Prostate gland (tissue), 2 donors: Measurements from ENCODE around the gene CHRM3. TPM values are rescaled to one million over a fixed set of nuclear protein-coding genes. Genes with fewer than 3 reads are reported as not detected.

Experiments used
- DNase-seq: peaks from one replicate; pipeline ENCODE4 v3.0.0-alpha.2; 2019; ENCODE audit warnings: low spot score
- H3K27ac ChIP-seq, 2 donors: fragments of 200-600 bp; sonication (generic); 2 replicates each; pipeline ENCODE4 v1.5.1; 2017 to 2019
- H3K27me3 ChIP-seq: fragments of 200-600 bp; sonication (generic); replicated peaks from 2 replicates; pipeline ENCODE4 v1.5.1; 2019; ENCODE audit not compliant: insufficient read depth
- H3K36me3 ChIP-seq, 2 donors: fragments of 200-600 bp; sonication (generic); 1 replicate in 1 of 2; 2 replicates in 1 of 2; pipeline versions ENCODE4 v1.5.1 to v1.8.1; 2017 to 2019
- H3K4me1 ChIP-seq: fragments of 200-600 bp; sonication (generic); replicated peaks from 2 replicates; pipeline ENCODE4 v1.5.1; 2019
- H3K4me3 ChIP-seq, 2 donors: fragments of 200-600 bp; sonication (generic); 2 replicates each; pipeline ENCODE4 v1.5.1; 2017 to 2019
- H3K9me3 ChIP-seq: fragments of 200-600 bp; sonication (generic); 2 replicates; pipeline ENCODE4 v1.5.1; 2017
- CTCF ChIP-seq, 4 experiments: fragments of 200-600 bp in 2 of 4; fragments of 450-650 bp in 2 of 4; sonication (generic) in 2 of 4; IDR thresholded peaks; 1 replicate in 3 of 4; 2 replicates in 1 of 4; pipeline ENCODE4 v1.5.1; 2016 to 2019; ENCODE audit warnings: antibody characterized with exemption in 4 of 4, mild to moderate bottlenecking in 2 of 4, moderate library complexity in 2 of 4
- POLR2A ChIP-seq: fragments of 450-650 bp; IDR thresholded peaks from one replicate; pipeline ENCODE4 v1.6.1; 2016; ENCODE audit warnings: antibody characterized with exemption, mild to moderate bottlenecking
- POLR2AphosphoS5 ChIP-seq: sonication (generic); formaldehyde crosslinking; IDR thresholded peaks from one replicate; pipeline ENCODE4 v1.6.1; 2017; ENCODE audit warnings: antibody characterized with exemption
- WGBS: methylation state at CpG from one replicate; pipeline ENCODE4 v1.1.5; 2018; 5-methylcytosine and 5-hydroxymethylcytosine counted together
- intact Hi-C: fragments of 100-400 bp; cut with DNase I; formaldehyde crosslinking; loops from one replicate; pipeline ENCODE4 v1.14.2; 2022
- total RNA-seq, 2 donors: library from RNA; depleted of rRNA; stranded (reverse); fragments of >200 nt; gene quantifications; one replicate each; pipeline ENCODE4 v1.1.0, GENCODE V29; 2016

The CHRM3 gene
- total RNA-seq, 2 donors from 2014 or later: 2.2 to 3.9 TPM

- Histone ChIP-seq H3K4me1 (no peaks in the 10 kb centered on the region), H3K27ac (no peak overlapping the region), H3K27me3 (no peaks in the 10 kb centered on the region), H3K36me3 (no peaks in the 10 kb centered on the region), H3K9me3 (no peaks in the 10 kb centered on the region), H3K4me3 (no peak overlapping the region)
- DNase-seq: no peak
- TF ChIP-seq CTCF (IDR thresholded peaks at IDR 0.05): no peak
- TF ChIP-seq POLR2AphosphoS5: no peak
- no peak for TF ChIP-seq POLR2A
- intact Hi-C loops: no loop called here
- 84% methylated on average over 3 of the region's 3 CpGs for WGBS
Measured at GRCh38 chr1:239383714-239384113, 2.7 kb upstream of the CHRM3 start.

- Histone ChIP-seq H3K9me3 (no peaks in the 10 kb centered on the region), H3K36me3 (no peaks in the 10 kb centered on the region), H3K4me3 (peak overlapping the region; percentile 36 to 48), H3K27ac (peak overlapping the region; percentile 22 to 27), H3K4me1 (no peaks in the 10 kb centered on the region), H3K27me3 (no peaks in the 10 kb centered on the region)
- intact Hi-C loops: no loop called here
- whole genome bisulfite sequencing: 2% methylated on average over 55 of the region's 55 CpGs
- DNase-seq: no peak
- TF ChIP-seq CTCF (IDR thresholded peaks at IDR 0.05): no peak
Measured at GRCh38 chr1:239387304-239388158, 1.2 kb downstream of the CHRM3 start.

GRCh38 chr1:239388159-239388485 lies 1.8 kb downstream of the CHRM3 start:
- intact Hi-C loops: no loop called here
- Histone ChIP-seq H3K9me3 (no peaks in the 10 kb centered on the region), H3K4me1 (no peaks in the 10 kb centered on the region), H3K4me3 (peak overlapping the region in 1 of 2 donors; percentile 48), H3K36me3 (no peaks in the 10 kb centered on the region), H3K27ac (no peak overlapping the region), H3K27me3 (no peaks in the 10 kb centered on the region)
- TF ChIP-seq POLR2A: no peak
- no peak for TF ChIP-seq CTCF (IDR thresholded peaks at IDR 0.05)
- no peak for TF ChIP-seq POLR2AphosphoS5
- 26% methylated on average over 5 of the region's 5 CpGs for WGBS
- DNase-seq: no peak

- no peaks in the 10 kb centered on the region for H3K27me3 ChIP-seq
- H3K27ac ChIP-seq: no peak overlapping the region
- 73% methylated on average over 9 of the region's 9 CpGs for WGBS
- DNase-seq: no peak
- intact Hi-C loops: no loop called here
- TF ChIP-seq CTCF (IDR thresholded peaks at IDR 0.05) (no peak), POLR2A (no peak), POLR2AphosphoS5 (no peak)
- no peaks in the 10 kb centered on the region for H3K9me3 ChIP-seq
- no peaks in the 10 kb centered on the region for H3K36me3 ChIP-seq
- H3K4me1 ChIP-seq: no peaks in the 10 kb centered on the region
- H3K4me3 ChIP-seq: no peak overlapping the region
Measured at GRCh38 chr1:239388578-239388977, 2.2 kb downstream of the CHRM3 start.

- Histone ChIP-seq H3K36me3 (no peaks in the 10 kb centered on the region), H3K27me3 (no peaks in the 10 kb centered on the region), H3K4me1 (no peaks in the 10 kb centered on the region), H3K27ac (no peak overlapping the region), H3K4me3 (no peak overlapping the region), H3K9me3 (no peaks in the 10 kb centered on the region)
- intact Hi-C loops: no loop called here
- TF ChIP-seq POLR2AphosphoS5 (no peak), POLR2A (no peak), CTCF (IDR thresholded peaks at IDR 0.05) (no peak)
- WGBS: 45% methylated on average over 3 of the region's 3 CpGs
- no peak for DNase-seq
Measured at GRCh38 chr1:239389703-239390102, 3.3 kb downstream of the CHRM3 start.
